Activated CD8-positive, alpha-beta T cell treated with anti-CD3 and anti-CD28 coated beads for 36 hours (primary cell): ENCODE measurements around the gene ZNF628. TPM values are rescaled to one million over a fixed set of nuclear protein-coding genes. Genes with fewer than 3 reads are reported as not detected.
A peak's percentile ranks its signal among the peaks of the same experiment; 100 is the strongest.

Source experiments
- ATAC-seq: fragments of 200-7000 bp; cut with Tn5 transposase; one replicate; pipeline ENCODE4 v1.10.0; 2021; ENCODE audit warnings: mild to moderate bottlenecking, moderate library complexity
- CTCF ChIA-PET: fragments of 350-600 bp; sonication (Branson Sonifier 250); formaldehyde crosslinking; loops from one replicate; lab custom pipeline; 2021; ENCODE audit warnings: antibody characterized with exemption; lab: Charles Lee
- POLR2A ChIA-PET: fragments of 350-600 bp; sonication (Branson Sonifier 250); formaldehyde crosslinking; loops from one replicate; lab custom pipeline; 2021; ENCODE audit warnings: antibody characterized with exemption; lab: Charles Lee
- DNase-seq: peaks from one replicate; pipeline ENCODE4 v3.0.0-alpha.2; 2020
- H3K27ac Mint-ChIP-seq: one replicate; pipeline ENCODE4 v1.8.0; 2021; ENCODE audit warnings: mild to moderate bottlenecking, mixed read lengths
- H3K27me3 Mint-ChIP-seq: one replicate; pipeline ENCODE4 v1.8.0; 2021; ENCODE audit warnings: mixed read lengths
- H3K36me3 Mint-ChIP-seq: one replicate; pipeline ENCODE4 v1.8.0; 2021; ENCODE audit warnings: low read depth, mixed read lengths
- H3K4me1 Mint-ChIP-seq: one replicate; pipeline ENCODE4 v1.8.0; 2021; ENCODE audit warnings: low read depth, mixed read lengths
- H3K4me3 Mint-ChIP-seq: one replicate; pipeline ENCODE4 v1.8.0; 2021; ENCODE audit warnings: mild to moderate bottlenecking, moderate library complexity, mixed read lengths
- H3K9me3 Mint-ChIP-seq: one replicate; pipeline ENCODE4 v1.8.0; 2021; ENCODE audit warnings: mixed read lengths
- intact Hi-C: fragments of 100-400 bp; cut with micrococcal nuclease; formaldehyde crosslinking; loops from one replicate; pipeline ENCODE4 v1.10.0; 2022
- total RNA-seq, 2 experiments: library from RNA; stranded (reverse); gene quantifications; one replicate each; pipeline ENCODE4 v1.2.3, GENCODE V29; 2021
- TF ChIP-seq, protein P1 (sequence below): fragments of 200-600 bp; IDR thresholded peaks from one replicate; pipeline ENCODE4 v1.8.0; 2022; ENCODE audit warnings: antibody characterized with exemption, mild to moderate bottlenecking

The ZNF628 gene
- total RNA-seq, 2 experiments from 2014 or later = 8.4 to 8.6 TPM

DNA sequence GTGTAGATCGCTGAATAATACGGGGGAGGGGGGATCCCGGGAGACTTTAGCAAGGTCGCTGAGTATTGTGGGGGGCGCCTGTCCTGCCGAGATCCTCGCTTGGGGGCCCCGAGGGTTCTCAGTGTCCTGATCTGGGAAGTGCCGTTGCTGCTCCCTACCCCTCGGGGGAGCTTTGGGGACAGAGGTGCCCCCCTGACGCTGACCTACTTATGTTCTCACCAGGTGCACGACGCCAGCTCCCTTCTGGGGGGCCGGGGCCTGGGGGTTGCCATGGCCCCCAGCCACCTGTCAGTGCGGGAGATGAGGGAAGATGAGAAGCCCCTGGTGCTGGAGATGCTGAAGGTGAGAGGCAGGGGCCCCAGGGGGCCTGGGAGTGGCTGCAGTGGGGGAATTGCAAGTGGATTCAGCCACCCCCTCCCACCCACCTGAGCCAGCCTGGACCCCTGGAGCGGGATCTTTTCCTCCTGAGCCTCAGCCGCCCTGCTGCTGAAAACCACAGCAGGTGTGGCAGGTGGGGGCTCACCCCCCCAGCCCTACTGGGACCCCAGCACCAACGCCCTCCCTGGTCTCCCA, 9.1 kb downstream of the ZNF628 start:
- H3K9me3 Mint-ChIP-seq = no peaks in the 10 kb centered on the region
- no peaks in the 10 kb centered on the region for H3K36me3 Mint-ChIP-seq
- peaks cover 19% of the 10 kb centered on the region for H3K4me1 Mint-ChIP-seq
- TF ChIP-seq, protein P1, sequence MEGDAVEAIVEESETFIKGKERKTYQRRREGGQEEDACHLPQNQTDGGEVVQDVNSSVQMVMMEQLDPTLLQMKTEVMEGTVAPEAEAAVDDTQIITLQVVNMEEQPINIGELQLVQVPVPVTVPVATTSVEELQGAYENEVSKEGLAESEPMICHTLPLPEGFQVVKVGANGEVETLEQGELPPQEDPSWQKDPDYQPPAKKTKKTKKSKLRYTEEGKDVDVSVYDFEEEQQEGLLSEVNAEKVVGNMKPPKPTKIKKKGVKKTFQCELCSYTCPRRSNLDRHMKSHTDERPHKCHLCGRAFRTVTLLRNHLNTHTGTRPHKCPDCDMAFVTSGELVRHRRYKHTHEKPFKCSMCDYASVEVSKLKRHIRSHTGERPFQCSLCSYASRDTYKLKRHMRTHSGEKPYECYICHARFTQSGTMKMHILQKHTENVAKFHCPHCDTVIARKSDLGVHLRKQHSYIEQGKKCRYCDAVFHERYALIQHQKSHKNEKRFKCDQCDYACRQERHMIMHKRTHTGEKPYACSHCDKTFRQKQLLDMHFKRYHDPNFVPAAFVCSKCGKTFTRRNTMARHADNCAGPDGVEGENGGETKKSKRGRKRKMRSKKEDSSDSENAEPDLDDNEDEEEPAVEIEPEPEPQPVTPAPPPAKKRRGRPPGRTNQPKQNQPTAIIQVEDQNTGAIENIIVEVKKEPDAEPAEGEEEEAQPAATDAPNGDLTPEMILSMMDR = no peak
- ATAC-seq (peak; percentile 32), DNase-seq (peak; percentile 46)
- intact Hi-C loops = no loop called here
- peak overlapping the region; percentile 84 for H3K27ac Mint-ChIP-seq
- peak overlapping the region; percentile 82 for H3K4me3 Mint-ChIP-seq
- ChIA-PET POLR2A (interaction anchor here (0.6 to 3.5 kb wide), 11 partner anchors 9 to 288 kb away, joined by 3 to 22 read pairs (median 4); partner anchors contain the start of genes UBE2S, ZNF579 and ZNF628), CTCF (interaction anchor here (0.9 to 5.6 kb wide), 4 partner anchors 9 to 121 kb away, joined by 3 to 31 read pairs (median 6); partner anchors contain the start of gene ZNF628)
- no peaks in the 10 kb centered on the region for H3K27me3 Mint-ChIP-seq

DNA sequence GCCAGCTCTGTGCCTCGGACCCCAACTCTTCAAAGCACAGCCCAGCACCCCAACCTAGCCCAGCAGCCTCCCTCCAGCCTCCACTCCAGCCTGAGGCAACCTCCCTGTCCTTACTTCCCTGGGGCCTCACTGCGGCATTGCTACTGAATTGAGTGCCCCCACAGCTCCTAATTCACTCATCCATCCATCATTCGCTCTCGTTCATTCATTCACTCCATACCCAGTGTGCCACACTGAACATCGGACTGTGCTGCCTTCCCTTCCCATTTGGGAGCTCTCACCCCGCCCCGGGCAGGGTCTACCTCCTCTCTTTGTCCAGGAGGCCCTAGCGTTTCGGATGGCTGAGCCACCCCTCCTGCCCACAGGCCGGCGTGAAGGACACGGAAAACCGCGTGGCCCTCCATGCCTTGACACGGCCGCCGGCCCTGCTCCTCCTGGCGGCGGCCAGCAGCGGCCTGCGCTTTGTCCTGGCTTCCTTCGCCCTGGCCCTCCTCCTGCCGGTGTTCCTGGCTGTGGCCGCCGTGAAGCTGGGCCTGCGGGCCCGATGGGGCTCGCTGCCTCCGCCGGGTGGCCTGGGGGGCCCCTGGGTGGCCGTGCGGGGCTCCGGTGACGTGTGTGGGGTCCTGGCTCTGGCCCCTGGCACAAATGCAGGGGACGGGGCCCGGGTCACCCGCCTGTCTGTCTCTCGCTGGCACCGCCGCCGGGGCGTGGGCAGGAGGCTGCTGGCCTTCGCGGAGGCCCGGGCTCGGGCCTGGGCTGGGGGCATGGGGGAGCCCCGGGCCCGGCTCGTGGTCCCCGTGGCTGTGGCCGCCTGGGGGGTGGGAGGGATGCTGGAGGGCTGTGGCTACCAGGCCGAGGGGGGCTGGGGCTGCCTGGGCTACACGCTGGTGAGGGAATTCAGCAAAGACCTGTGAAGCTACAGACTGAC, 9.9 kb downstream of the ZNF628 start:
- Mint-ChIP-seq H3K4me1 (peaks cover 19% of the 10 kb centered on the region), H3K4me3 (peak overlapping the region; percentile 82), H3K27ac (peak overlapping the region; percentile 80), H3K9me3 (no peaks in the 10 kb centered on the region), H3K36me3 (no peaks in the 10 kb centered on the region), H3K27me3 (no peaks in the 10 kb centered on the region)
- no peak for ATAC-seq
- intact Hi-C loops = no loop called here
- CTCF ChIA-PET = interaction anchor here (0.9 to 5.6 kb wide), 4 partner anchors 12 to 19 kb away, joined by 3 to 31 read pairs (median 8); no protein-coding TSS in a partner anchor
- TF ChIP-seq, protein P1 = no peak
- DNase-seq = no peak
- POLR2A ChIA-PET = interaction anchor here (0.6 to 3.5 kb wide), 11 partner anchors 8 to 289 kb away, joined by 3 to 22 read pairs (median 5); partner anchors contain the start of genes UBE2S, ZNF579 and ZNF628

DNA sequence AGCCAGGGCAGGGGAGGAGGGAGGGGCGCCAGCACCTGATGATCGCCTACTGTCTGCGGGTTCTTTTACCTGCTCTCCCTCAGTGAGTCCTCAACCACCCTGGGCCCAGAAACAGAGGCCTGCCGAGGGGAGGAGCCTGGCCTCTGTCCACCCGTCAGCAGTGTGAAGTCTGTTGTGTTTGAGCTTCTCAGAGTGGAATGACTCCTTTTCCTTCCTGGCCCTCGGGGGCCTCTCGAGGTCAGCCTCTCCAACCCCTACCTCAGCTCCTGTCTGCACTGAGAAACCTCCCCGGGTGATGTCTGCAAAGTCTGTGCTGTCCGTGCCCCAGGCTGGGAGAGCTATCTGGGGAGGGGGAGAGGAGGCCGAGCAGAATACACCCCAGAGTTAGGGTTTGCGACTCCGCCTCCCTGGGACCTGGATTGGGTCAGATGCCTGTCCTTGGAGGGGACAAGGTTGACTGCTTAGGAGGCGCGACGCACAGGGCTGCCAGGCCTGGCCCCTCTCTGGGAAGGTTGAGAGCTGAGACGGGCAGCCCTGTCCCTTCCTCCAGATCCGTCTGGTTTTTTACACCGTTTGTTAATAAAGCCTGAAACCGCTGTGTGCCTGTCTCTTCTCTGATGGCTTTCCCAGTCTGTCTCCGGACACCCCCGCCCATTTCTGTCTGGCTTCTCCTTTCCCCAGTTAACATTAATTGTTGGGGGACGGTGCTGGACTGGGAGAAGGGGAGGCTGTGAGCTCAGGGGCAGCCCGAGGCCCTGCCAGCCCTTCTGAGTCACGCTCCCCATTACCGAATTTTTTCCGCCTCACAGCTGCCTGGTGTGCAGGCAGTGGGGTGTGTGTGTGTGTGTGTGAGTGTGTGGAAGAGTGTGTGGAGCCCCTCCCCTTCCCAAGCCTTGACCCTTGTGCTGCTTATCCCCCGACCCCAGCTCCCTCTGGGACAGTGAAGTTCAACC, 10.8 kb downstream of the ZNF628 start:
- intact Hi-C loops = no loop called here
- Mint-ChIP-seq H3K36me3 (no peaks in the 10 kb centered on the region), H3K9me3 (no peaks in the 10 kb centered on the region), H3K27ac (peak overlapping the region; percentile 80), H3K27me3 (peaks cover 2% of the 10 kb centered on the region), H3K4me3 (peak overlapping the region; percentile 11), H3K4me1 (peaks cover 19% of the 10 kb centered on the region)
- ATAC-seq = peak; percentile 62
- ChIA-PET POLR2A (interaction anchor here (0.8 to 3.5 kb wide), 4 partner anchors 11 to 160 kb away, joined by 3 to 22 read pairs (median 6); partner anchors contain the start of genes ZNF579 and ZNF628), CTCF (interaction anchor here (0.9 to 5.6 kb wide), 4 partner anchors 11 to 20 kb away, joined by 3 to 31 read pairs (median 4); no protein-coding TSS in a partner anchor)
- DNase-seq = peak; percentile 84
- TF ChIP-seq, protein P1 = no peak

DNA sequence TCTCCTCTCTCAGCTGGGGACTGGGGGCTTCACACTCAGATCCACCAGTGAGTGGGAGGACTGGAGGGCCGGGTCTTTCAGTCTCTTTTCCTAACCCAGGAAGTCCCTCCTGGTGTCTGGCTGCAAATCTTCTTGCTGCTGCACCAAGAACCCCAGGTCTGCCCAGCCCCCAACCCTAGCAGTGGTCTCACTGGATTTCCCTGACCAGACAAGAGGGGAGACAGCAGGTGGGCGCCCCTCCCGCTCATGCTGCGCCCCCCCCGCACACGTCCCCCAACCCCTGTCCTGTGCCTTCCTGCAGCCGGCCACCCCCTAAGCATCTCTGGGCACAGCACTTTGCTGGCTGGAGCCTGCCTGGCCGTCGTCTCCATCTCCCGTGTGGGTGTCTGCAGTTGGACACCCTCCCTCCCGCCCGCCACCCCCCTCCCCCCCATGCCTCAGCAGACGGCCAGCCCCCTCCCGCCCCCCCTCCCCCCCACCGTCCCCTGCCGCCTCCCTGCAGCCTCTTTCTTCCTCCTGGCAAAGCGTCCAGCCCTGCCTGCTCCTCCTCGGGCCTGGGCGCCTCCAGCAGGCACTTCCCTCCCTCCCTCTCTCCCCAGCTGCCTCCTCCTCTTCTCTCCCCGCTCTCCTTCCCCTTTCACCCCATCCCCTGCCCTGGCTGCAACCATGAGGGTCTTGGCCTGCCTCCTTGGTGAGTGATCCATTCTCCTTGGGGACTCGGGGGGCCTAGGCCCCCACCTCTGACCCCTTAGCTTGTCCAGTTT, 11.7 kb downstream of the ZNF628 start, which contains the start of gene SSC5D:
SSC5D (plus strand) TSS at position 513 of the 764 bp plus-strand sequence; CDS start at position 667, 154 bp downstream.
- H3K27ac Mint-ChIP-seq = peak within 1 kb of the TSS; percentile 80
- peaks cover 4% of the 10 kb centered on the region for H3K27me3 Mint-ChIP-seq
- DNase-seq (no peak), ATAC-seq (no peak)
- POLR2A ChIA-PET = interaction anchor here (0.8 to 3.5 kb wide), 3 partner anchors 12 to 159 kb away, joined by 3 to 22 read pairs (median 5); partner anchors contain the start of gene ZNF628
- intact Hi-C loops = no loop called here
- TF ChIP-seq, protein P1 = no peak
- peak within 1 kb of the TSS; percentile 11 for H3K4me3 Mint-ChIP-seq
- no peaks in the 10 kb centered on the region for H3K36me3 Mint-ChIP-seq
- H3K9me3 Mint-ChIP-seq = no peaks in the 10 kb centered on the region
- peaks cover 19% of the 10 kb centered on the region for H3K4me1 Mint-ChIP-seq
- CTCF ChIA-PET = interaction anchor here (1.0 to 5.6 kb wide), 2 partner anchors 14 to 16 kb away, joined by 3 to 31 read pairs; no protein-coding TSS in a partner anchor
